Activated CD8-positive, alpha-beta memory T cell treated with anti-CD3 and anti-CD28 coated beads for 4 hours (primary cell): ENCODE measurements around the gene TTC21B.

Experiments used
- DNase-seq, 2 donors: peaks; one replicate each; pipeline ENCODE4 v3.0.0-alpha.2; 2020; ENCODE audit warnings: low read depth in 2 of 2

The TTC21B gene

DNA sequence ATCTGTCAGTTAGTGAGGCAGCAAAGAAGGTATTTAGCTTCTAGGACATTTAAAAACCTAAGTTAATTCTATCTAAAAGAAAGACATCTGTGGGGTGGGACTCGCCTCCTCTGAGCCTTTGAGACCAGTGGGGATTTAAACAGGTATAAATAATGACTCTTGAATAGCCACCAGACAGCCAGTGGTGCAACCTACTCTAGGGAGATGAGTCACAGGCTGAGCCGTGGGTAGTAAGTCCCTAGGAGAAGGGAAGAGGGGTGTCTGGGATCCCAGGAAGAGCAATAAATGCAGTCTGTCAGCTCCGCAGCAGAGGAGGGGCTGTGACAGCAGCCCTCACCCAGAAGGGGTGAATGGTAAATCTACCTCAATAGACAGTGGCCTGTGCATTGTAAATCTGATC lies 116.5 kb downstream of the TTC21B start:
- DNase-seq: no peak

DNA sequence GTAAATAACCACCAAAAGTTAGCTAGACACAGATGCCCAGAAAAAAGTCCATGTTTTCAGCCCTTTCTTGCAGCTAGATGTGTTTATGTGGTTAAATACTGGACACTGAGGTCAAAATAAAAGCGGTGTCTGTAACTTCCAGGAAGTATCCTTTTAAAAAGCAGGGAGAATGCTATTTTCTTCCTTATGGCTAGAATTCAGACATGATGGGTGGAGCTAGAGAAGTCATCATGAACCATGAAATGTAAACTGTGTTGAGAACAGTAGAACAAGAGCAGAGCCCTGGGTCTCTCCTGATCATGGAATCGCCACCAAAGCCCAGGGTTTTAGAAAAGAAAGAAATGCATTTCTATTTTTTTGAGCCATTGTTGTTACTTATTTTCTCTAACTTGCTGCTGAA lies 118.2 kb downstream of the TTC21B start:
- DNase-seq: no peak

DNA sequence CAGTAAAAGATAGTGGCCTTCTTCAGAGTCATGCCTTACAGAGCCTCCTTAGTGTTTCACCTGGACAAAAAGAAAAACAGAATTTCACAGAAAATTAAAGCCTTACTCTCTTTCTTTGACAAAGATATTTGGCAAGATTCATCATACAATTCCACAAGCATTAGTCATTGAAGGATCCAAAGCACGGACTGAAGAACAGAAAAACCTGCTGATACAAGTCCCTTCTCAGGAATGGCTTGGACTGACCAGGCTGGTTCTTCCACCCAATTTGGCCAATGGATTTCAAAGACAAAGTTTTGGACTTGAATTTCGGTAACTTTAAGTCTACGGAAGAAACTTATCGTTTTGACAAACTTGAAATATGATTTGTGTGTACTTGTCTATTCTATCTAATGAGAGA lies 120.4 kb downstream of the TTC21B start:
- no peak for DNase-seq

DNA sequence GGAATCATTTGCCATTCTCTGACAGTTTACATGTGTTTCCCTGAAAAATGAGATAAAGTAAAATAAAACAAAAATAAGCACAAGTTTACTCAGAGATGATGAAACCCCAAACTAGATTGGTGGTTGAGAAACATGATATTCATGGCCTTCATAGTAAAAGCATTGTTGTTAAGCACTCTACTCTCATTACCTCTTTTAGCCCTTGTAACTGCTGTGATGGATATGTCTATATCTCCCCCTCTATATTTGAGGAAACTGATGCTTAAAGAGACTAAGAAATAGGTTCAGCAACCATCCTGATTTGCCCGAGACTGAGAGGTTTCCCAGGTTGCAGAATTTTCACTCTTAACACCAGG lies 125.7 kb downstream of the TTC21B start:
- no peak for DNase-seq

DNA sequence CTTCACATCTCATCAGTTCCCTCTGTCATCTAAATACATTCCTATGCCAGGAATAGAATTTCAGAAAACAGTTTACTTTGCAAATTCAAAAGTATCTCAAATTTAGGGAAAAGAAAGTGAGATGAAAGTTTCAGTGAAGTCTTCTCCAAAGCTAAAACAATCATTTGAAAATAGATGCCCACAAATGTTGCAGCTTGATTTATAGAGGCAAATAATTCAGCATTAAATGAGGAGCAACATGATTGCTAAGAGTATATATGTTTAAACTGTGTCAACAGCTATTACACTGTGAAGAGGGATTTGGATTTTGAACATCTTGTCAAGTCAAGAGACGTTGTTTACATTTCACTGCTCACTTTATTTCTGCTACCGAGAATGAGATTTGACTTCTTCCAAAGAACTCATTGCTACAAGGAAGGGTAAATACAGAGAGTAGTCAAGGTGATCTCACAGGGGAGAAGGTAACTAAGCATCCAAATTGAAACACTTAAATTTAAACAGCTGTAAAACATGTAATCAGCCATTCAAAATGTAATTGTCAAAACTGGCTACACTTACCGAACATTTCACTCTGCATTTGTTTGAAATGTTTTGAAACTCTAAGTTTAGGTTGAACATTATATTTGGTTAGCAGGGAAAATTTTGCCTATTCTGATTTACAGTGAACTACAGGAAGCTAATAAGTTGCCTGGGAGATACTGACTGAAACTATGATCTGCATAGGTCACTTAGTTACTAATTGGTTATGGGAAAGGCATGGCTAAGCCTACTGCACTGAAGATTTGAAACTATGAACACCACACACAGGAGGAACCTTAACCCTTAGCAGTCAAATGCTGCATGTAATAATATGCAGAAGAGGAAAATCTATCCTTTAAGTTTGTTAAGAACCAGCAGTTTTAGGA lies 126.3 kb downstream of the TTC21B start:
- no peak for DNase-seq

DNA sequence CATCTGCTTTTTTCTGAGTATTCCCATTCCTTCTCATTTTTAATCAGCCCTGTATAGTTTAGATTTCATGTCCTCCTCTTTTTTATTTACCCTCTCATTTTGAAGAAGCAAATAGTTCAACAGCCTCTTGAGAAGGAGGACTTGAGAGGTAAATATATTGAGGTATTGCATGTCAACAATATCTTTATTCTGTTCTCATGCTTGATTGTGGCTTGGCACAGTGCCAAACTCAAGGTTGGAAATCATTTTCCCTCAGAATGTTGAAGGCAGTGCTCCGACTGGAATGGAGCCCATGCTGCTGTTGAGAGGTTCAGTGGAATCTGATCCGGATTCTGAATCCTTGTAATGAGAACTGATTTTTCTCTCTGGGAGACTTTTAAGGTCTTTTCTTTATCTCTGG lies 128.5 kb downstream of the TTC21B start:
- DNase-seq: no peak
